Inflammatory macrophage (primary cell): ENCODE data around the gene MTX2.

Experiments
- DNase-seq, 2 donors: peaks; one replicate each; pipeline ENCODE4 v3.0.0-alpha.2; 2020 to 2022

Gene MTX2

DNA sequence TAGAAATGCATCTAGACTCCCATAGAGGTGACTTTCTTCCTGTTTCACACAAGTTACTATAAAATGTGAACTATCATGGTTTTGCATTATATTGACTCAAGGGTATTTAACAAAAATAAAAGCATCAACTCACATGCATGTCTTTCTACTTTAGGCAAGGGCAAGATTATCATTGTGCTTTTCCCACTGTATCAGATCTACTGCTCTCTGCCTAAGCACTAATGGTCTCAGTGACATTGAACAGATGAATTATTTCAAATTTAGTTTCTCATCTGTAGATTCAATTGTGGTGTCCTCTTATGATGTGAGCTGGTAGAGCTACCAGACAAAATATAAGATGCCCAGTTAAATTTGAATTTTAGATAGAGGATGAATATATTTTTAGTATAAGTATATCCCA lies 113.9 kb downstream of the MTX2 start:
- no peak for DNase-seq

DNA sequence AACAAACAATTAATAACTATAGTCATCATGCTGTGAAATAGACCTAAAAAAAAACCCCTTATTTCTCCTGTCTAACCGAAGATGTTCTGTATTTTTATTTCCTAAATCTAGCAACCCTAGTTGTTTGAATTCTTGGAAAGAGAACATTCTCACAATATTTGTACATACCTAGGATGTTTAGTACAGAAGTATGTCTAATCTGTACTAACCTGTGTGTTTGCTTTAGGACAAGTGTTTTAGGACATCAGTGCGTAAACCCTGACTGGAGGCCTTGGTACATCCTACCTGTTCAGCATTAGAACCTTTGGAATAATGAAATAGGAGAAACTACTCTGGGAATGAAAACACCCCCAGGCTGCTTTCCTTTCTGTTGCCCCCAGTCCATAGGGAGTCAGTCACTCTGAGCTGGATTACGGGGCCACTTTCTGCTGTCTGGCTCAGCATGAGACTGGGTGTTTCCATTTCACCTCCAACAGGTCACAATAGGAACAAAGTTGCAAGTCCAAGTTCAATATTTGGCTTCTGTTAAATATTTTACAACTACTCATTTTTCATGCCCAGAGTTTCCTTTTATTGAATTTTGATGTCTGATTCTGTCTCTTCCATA lies 114.7 kb downstream of the MTX2 start:
- no peak for DNase-seq

DNA sequence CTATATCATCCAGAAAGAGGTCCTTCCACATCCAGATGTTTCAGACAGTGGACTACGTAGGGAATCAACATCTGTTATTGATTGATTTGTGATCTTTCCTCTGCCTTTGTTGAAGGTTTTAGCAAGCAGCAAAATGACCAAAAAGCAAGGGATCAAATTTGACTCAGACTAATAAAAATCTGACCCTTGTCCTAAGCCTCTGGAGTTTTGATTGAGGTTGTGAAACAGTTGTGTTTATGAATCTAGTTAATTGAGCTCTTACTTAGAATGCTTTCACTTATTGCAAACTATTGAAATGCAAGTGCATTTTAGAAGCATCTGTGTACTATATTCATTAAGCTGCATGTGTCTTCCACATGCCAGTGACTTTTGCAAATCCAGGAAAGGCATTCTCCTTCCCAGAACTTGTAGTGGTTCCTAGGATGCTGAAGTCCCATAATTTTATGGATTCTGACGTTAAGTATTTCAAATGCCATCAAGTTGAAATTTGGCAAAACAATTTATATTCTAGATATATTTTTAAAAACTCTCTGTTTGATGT lies 116.0 kb downstream of the MTX2 start:
- no peak for DNase-seq

- no peak for DNase-seq
These were observed 116.6 kb downstream of the MTX2 start for GRCh38 chr2:176385838-176386237.
